ENCODE results near the gene NKD1.

GRCh38 chr16:50531901-50532300 is 16.3 kb upstream of the NKD1 start:
- TF ChIP-seq CTCF (conservative IDR thresholded peaks at IDR 0.05) (no peak), EZH2 (IDR thresholded peaks at IDR 0.05; ENCODE audit: low read depth) (no peak)
